Measurements from ENCODE around the gene ANP32A. TPM values are rescaled to one million over a fixed set of nuclear protein-coding genes. Genes with fewer than 3 reads are reported as not detected.

Gene ANP32A
- total RNA-seq, 2 experiments from 2014 or later, result 219 to 286 TPM

DNA sequence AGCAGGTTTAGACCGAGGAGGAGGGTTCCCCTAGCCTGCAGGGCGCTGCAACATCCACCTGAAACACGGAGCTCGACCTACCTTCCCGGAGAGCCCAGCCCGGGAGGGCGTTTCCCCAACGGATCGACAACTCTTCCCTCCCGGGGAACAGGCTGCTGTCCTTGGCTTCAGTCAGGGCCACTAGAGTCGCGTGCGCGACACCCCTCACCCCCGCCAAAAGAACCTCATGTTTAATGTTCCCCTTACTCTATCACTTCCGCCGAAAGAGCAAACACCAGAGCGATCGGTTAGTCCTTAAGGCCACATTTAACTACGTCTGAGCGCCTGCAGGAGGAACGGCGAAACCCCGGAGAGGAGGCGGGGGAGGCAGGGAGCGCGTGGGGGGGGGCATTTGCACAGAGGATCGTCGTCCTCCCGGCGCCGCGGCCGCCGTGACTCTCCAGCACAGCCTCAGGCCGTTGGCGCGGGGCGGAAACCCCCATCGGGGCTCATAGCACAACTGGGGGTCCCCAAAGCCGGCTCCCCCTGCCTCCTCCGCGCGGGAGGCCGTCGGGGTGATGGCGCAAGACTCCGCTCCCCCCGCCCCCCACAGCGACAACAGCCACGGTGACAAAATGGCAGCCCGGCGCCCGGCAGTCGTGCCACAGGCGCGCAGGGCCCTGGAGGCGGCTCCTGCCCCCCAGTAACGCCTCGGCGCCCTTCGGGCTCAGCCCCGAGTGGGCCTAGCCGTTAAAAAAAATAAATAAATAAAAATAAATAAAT lies 3.2 kb downstream of the ANP32A start:
- H3K4me1 Mint-ChIP-seq, result peaks cover 47% of the 10 kb centered on the region
- peak overlapping the region; percentile 99 for H3K27ac Mint-ChIP-seq
- H3K9me3 Mint-ChIP-seq, result no peaks in the 10 kb centered on the region
- peak; percentile 76 for DNase-seq
- H3K4me3 Mint-ChIP-seq, result peak overlapping the region; percentile 97
- H3K27me3 Mint-ChIP-seq, result no peaks in the 10 kb centered on the region
- ChIA-PET POLR2A (interaction anchor here (0.7 to 1.0 kb wide), 2 partner anchors 29 to 57 kb away, joined by 3 read pairs; no protein-coding TSS in a partner anchor), CTCF (interaction anchor here (1.1 to 2.1 kb wide), 3 partner anchors 10 to 22 kb away, joined by 4 to 5 read pairs (median 5); no protein-coding TSS in a partner anchor)
- peaks cover 26% of the 10 kb centered on the region for H3K36me3 Mint-ChIP-seq (ENCODE audit: low read depth)

DNA sequence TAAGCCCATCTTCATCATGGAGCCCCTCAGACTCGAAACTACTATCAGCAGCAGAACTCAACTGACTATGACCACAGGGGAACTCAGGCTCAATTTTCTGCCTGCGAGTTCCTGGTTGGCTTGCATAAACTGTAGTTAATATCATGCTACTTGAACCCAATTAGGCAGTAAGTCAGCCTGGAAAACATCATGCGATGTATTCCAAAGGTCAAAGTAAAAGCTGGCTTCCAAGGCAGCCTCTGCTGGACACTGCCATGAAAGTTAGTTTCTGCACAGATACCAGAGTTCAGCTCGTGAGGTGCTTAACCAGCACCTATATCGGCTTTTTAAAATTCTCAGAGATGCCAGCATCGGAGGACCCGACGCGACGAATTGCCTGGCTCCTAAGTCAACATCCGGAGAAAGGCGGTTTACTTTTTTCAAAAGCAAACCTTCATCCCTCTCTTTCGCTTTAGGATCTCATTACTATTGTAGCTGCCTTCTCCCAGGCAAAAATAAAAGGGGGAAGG lies 3.8 kb downstream of the ANP32A start:
- Mint-ChIP-seq H3K27me3 (no peaks in the 10 kb centered on the region), H3K4me3 (peak overlapping the region; percentile 97), H3K27ac (peak overlapping the region; percentile 99), H3K4me1 (peaks cover 49% of the 10 kb centered on the region), H3K36me3 (ENCODE audit: low read depth) (peaks cover 26% of the 10 kb centered on the region), H3K9me3 (no peaks in the 10 kb centered on the region)
- DNase-seq, result peak; percentile 29
- ChIA-PET POLR2A (interaction anchor here (0.7 kb wide), 1 partner anchor 57 kb away, joined by 3 read pairs; no protein-coding TSS in a partner anchor), CTCF (interaction anchor here (1.1 to 2.1 kb wide), 3 partner anchors 9 to 22 kb away, joined by 4 to 5 read pairs (median 5); no protein-coding TSS in a partner anchor)

DNA sequence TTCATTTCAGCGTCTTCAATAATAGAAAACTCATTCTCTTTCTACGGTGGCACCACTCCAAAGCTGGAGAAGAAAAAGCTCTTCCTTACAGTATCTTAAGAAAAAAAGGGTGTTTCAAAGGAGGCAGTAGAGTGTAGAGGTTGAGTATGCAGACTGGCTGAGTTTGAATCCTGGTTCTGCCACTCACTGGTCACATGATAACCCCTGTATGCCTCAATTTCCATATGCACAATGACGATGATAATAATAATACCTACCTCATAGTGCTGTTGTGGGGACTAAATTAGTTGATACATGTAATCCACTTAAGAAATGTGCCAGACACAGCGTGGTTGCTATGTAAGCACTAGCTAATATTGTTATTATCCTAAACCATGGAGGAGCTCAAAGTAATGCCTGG lies 4.5 kb downstream of the ANP32A start:
- ChIA-PET POLR2A (no interaction called here), CTCF (interaction anchor here (0.6 to 2.1 kb wide), 3 partner anchors 8 to 992 kb away, joined by 3 to 5 read pairs (median 4); no protein-coding TSS in a partner anchor)
- peak overlapping the region; percentile 99 for H3K27ac Mint-ChIP-seq
- peaks cover 26% of the 10 kb centered on the region for H3K36me3 Mint-ChIP-seq (ENCODE audit: low read depth)
- H3K4me3 Mint-ChIP-seq, result peak overlapping the region; percentile 97
- no peak for DNase-seq
- peaks cover 51% of the 10 kb centered on the region for H3K4me1 Mint-ChIP-seq
- H3K9me3 Mint-ChIP-seq, result no peaks in the 10 kb centered on the region
- H3K27me3 Mint-ChIP-seq, result no peaks in the 10 kb centered on the region

DNA sequence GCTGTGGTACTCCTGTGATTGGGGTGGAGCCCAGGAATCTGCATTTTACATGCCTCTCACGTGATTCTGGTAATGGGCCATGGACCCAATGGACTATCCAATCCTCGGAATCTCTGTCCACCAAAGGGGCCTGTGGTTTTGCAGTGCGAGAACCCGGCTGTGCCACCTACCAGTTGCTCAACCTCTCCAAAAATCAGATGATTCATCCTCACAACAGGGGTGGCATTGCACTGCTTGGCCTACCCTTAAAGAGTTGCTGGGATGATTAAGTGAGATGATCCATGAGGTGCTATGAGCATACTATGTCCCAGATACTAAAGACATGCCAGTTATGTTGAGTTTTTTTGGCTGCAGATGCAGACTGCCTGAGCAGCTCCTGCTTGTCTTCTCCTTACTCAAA lies 5.1 kb downstream of the ANP32A start:
- POLR2A ChIA-PET, result no interaction called here
- H3K36me3 Mint-ChIP-seq (ENCODE audit: low read depth), result peaks cover 26% of the 10 kb centered on the region
- DNase-seq, result no peak
- no peaks in the 10 kb centered on the region for H3K27me3 Mint-ChIP-seq
- H3K27ac Mint-ChIP-seq, result no peak overlapping the region
- no peaks in the 10 kb centered on the region for H3K9me3 Mint-ChIP-seq
- H3K4me3 Mint-ChIP-seq, result peak overlapping the region; percentile 97
- H3K4me1 Mint-ChIP-seq, result peaks cover 55% of the 10 kb centered on the region
- CTCF ChIA-PET, result interaction anchor here (0.7 to 2.1 kb wide), 2 partner anchors 8 to 153 kb away, joined by 3 to 5 read pairs; no protein-coding TSS in a partner anchor

DNA sequence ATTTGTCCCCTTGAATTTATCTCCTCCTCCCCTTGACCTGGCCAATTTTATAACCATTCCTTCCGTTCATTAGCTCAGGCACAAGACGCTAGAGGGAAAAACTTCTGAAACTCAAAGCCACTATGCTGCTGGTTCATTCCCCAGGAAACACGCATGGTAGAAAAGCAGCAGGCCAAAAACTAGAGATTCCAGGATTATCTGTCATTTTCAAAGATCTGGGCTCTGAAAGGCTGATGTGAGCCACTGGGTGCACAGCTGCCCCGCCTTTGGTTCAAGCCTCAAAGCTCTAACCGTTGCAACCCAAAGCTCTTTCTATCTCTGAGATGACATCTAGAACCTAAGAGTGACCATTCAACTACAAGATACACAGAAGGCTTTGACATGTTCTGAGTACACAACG lies 6.1 kb downstream of the ANP32A start:
- Mint-ChIP-seq H3K4me1 (peaks cover 65% of the 10 kb centered on the region), H3K9me3 (no peaks in the 10 kb centered on the region), H3K4me3 (no peak overlapping the region), H3K36me3 (ENCODE audit: low read depth) (peaks cover 29% of the 10 kb centered on the region), H3K27me3 (no peaks in the 10 kb centered on the region), H3K27ac (peak overlapping the region; percentile 38)
- ChIA-PET CTCF (interaction anchor here (0.7 to 1.1 kb wide), 2 partner anchors 29 to 55 kb away, joined by 4 read pairs; no protein-coding TSS in a partner anchor), POLR2A (no interaction called here)
- DNase-seq, result no peak

DNA sequence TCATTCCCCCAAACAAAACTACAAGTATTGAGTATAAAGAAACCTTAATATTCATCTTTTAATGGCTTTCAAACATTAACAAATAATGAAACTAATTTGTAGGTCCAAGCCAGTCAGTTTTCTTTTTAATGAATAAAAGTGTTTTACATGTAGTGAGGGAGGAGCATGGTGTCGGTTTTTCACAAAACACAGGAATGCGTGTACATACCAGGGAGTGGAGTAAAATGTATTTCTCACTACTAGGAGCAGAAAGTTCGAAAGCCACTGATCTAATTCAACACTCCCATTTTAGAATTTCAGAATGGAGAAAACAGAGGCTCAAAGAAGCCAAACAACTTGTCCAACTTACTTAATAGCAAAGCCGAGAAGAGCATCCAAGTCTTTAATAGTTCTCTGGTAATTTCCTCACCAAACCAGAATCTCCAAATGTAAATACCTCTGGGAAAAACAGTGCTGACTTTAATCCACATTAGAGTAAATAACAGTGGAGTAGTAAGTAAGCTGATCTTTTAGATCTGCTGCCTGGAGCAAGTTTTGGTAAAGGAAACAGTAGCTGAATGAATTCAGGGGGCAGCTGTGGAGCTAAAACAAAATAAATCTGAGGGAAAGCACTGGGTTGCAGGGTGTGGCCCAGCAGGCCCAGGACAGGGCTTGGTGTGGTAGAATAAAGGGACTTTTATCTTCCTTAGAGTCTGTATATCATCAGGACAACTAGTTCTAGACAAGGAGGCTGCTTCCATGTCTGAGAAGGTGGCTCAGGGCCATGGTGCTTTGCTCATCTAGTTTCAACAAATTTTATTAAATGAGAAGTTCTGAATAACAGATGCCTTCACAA lies 7.9 kb downstream of the ANP32A start:
- H3K36me3 Mint-ChIP-seq (ENCODE audit: low read depth), result peaks cover 29% of the 10 kb centered on the region
- no peaks in the 10 kb centered on the region for H3K27me3 Mint-ChIP-seq
- no peaks in the 10 kb centered on the region for H3K9me3 Mint-ChIP-seq
- ChIA-PET CTCF (interaction anchor here (0.7 to 1.1 kb wide), 2 partner anchors 18 to 264 kb away, joined by 3 to 6 read pairs; no protein-coding TSS in a partner anchor), POLR2A (no interaction called here)
- peaks cover 80% of the 10 kb centered on the region for H3K4me1 Mint-ChIP-seq
- no peak overlapping the region for H3K4me3 Mint-ChIP-seq
- H3K27ac Mint-ChIP-seq, result no peak overlapping the region
- DNase-seq, result no peak

DNA sequence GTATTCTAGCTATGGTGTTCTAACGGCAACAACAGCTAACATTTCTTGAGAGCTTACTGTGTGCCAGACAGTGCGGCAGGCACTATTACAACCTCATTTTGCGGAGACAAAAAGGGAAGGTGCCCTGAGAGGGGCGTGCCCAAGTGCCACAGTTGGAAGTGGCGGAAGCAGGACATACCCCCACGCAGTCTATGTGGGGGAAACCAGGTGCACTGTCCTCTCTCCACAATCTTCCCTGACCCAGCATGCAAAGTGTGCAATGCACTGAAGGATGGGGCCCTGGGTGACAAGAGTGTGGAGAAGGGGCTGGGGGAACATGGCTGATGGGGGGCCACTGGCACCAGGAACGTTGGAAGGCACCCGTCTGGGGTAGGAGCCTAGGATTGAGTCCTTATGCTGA lies 8.6 kb downstream of the ANP32A start:
- ChIA-PET POLR2A (no interaction called here), CTCF (interaction anchor here (0.5 kb wide), 1 partner anchor 11 kb away, joined by 3 read pairs; no protein-coding TSS in a partner anchor)
- H3K36me3 Mint-ChIP-seq (ENCODE audit: low read depth), result peaks cover 26% of the 10 kb centered on the region
- H3K4me3 Mint-ChIP-seq, result no peak overlapping the region
- no peaks in the 10 kb centered on the region for H3K27me3 Mint-ChIP-seq
- H3K4me1 Mint-ChIP-seq, result peaks cover 81% of the 10 kb centered on the region
- no peak overlapping the region for H3K27ac Mint-ChIP-seq
- DNase-seq, result no peak
- no peaks in the 10 kb centered on the region for H3K9me3 Mint-ChIP-seq

DNA sequence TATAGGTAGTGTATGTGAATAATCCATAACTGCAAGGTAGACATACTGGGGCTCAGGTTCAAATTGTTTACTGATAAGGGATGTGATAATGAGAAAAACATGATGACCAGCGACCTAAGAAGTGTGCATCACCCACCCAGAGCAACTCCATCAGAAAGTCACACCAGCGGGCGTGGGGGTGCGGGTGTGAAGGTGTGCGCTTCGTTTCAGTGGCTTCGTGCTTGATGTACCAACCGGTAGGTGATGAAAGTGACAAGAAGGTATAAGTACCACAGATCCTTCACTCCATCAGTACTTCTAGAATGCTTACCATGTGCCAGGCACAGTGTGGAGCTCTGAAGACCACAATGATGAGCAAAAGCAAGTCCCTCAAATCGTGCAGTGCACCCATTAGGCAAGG lies 11.2 kb downstream of the ANP32A start:
- no peak for DNase-seq
- Mint-ChIP-seq H3K9me3 (no peaks in the 10 kb centered on the region), H3K27me3 (no peaks in the 10 kb centered on the region), H3K4me3 (no peak overlapping the region), H3K36me3 (ENCODE audit: low read depth) (peaks cover 21% of the 10 kb centered on the region), H3K4me1 (peaks cover 70% of the 10 kb centered on the region), H3K27ac (no peak overlapping the region)
- ChIA-PET POLR2A (no interaction called here), CTCF (interaction anchor here (1.8 kb wide), 1 partner anchor 14 kb away, joined by 4 read pairs; no protein-coding TSS in a partner anchor)

DNA sequence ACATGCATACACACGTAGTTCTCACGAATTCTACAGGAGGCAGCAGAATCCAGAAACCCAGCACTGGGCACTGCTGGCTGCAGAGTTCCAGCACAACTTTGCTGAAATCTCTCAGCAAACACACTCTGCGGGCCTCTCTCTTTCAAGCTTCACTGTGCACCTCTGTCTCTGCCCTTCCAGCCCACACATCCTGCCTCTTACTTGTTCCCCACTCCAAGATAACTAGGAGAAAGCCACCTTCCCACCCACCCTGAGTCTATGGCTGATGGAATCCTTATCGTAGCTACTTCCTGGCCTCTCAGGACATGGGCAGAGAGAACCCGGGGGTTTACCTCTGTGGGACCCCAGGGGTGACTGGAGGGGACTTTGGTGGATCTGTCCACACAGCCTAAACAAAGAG lies 11.9 kb downstream of the ANP32A start:
- H3K4me1 Mint-ChIP-seq, result peaks cover 72% of the 10 kb centered on the region
- POLR2A ChIA-PET, result no interaction called here
- H3K4me3 Mint-ChIP-seq, result no peak overlapping the region
- CTCF ChIA-PET, result interaction anchor here (1.8 kb wide), 1 partner anchor 13 kb away, joined by 4 read pairs; no protein-coding TSS in a partner anchor
- no peak for DNase-seq
- H3K9me3 Mint-ChIP-seq, result no peaks in the 10 kb centered on the region
- no peaks in the 10 kb centered on the region for H3K27me3 Mint-ChIP-seq
- peaks cover 25% of the 10 kb centered on the region for H3K36me3 Mint-ChIP-seq (ENCODE audit: low read depth)
- H3K27ac Mint-ChIP-seq, result peak overlapping the region; percentile 34

DNA sequence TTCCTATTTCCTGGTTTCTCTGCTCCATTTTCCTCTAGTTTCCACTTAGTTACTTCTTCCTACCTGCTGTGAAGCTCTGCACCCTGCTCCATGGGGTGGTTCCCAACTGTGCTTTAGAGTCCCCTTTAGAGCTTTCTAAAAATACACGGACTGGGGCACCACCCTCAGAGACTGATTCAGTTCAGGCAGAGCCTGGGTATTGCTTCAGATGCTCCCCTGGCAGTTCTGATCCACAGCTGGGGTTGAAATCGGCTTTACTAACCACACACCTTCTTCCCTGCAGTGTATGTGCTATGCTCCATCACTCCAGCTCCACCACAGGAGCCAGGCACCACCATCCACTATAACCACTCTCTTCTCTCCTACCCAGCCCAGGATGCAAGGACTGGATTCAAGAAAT lies 12.6 kb downstream of the ANP32A start:
- peaks cover 67% of the 10 kb centered on the region for H3K4me1 Mint-ChIP-seq
- H3K9me3 Mint-ChIP-seq, result no peaks in the 10 kb centered on the region
- H3K4me3 Mint-ChIP-seq, result no peak overlapping the region
- POLR2A ChIA-PET, result no interaction called here
- CTCF ChIA-PET, result interaction anchor here (1.5 to 1.7 kb wide), 2 partner anchors 8 to 10 kb away, joined by 5 read pairs; no protein-coding TSS in a partner anchor
- no peak for DNase-seq
- no peaks in the 10 kb centered on the region for H3K27me3 Mint-ChIP-seq
- H3K36me3 Mint-ChIP-seq (ENCODE audit: low read depth), result peaks cover 21% of the 10 kb centered on the region
- no peak overlapping the region for H3K27ac Mint-ChIP-seq

DNA sequence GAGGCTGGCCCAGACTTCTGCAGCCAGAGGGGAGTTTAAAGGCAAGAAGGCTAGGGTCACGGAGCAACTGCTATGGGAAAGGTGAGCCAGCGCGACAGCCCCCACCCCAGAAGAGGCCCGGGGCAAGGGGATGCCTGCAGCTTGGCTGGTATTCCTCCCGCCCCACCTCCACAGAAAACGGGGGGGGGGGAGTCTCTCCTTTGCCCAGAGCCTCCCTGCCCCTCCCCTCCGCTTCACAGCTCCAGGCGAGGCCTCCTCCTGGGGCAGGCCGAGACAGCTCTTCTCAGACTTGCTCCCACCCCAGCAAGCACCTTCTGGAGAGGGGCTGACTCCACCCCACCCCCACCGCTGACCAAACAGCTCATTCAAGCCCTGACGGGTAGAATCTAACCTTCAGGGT lies 13.4 kb downstream of the ANP32A start:
- no peak overlapping the region for H3K27ac Mint-ChIP-seq
- no peak overlapping the region for H3K4me3 Mint-ChIP-seq
- peaks cover 21% of the 10 kb centered on the region for H3K36me3 Mint-ChIP-seq (ENCODE audit: low read depth)
- no peak for DNase-seq
- H3K9me3 Mint-ChIP-seq, result no peaks in the 10 kb centered on the region
- peaks cover 64% of the 10 kb centered on the region for H3K4me1 Mint-ChIP-seq
- H3K27me3 Mint-ChIP-seq, result no peaks in the 10 kb centered on the region
- ChIA-PET POLR2A (no interaction called here), CTCF (interaction anchor here (1.5 to 1.7 kb wide), 2 partner anchors 9 to 10 kb away, joined by 5 read pairs; no protein-coding TSS in a partner anchor)

DNA sequence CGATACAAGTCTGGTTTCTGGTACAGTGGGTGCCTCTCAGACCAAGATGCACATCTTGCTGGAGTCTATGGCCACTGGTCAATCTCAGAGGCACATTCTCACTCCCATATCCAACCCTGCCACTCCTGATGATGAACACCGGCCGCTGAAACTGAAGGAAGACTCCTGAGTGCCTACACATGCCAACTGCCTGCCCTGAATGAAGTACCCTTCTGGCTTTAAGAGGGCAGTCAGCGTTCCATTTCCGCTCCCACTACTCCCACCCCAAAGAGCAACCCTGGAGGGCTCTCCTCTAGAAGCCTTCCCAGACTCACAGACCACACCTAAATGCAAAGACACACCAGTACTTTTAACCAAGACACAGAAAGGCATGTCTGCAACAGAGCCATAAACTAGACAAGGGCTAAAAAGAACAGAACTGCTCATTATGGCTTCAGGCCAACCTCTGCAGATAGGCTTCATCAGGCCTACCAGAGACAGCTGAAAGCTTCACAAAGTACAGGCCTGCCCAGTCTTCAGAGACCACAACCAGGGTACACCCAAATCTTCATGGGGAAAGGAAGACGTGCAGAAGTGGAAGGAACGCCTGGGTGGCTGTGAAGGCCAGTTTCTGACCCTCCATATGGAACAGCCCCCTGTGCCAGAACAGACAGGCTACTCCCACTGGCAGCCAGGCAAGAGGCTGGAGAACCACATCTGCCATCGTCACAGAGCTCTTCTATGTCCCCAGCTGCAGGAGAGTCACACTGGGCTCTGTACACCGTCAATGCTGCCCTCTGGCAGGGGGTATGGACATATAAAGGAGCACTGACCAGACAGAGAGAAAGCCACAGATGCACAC lies 14.3 kb downstream of the ANP32A start:
- Mint-ChIP-seq H3K27ac (no peak overlapping the region), H3K27me3 (no peaks in the 10 kb centered on the region), H3K9me3 (no peaks in the 10 kb centered on the region), H3K4me1 (peaks cover 62% of the 10 kb centered on the region), H3K4me3 (no peak overlapping the region), H3K36me3 (ENCODE audit: low read depth) (peaks cover 21% of the 10 kb centered on the region)
- ChIA-PET POLR2A (no interaction called here), CTCF (interaction anchor here (1.5 to 1.7 kb wide), 2 partner anchors 9 to 10 kb away, joined by 5 read pairs; no protein-coding TSS in a partner anchor)
- no peak for DNase-seq

Data from activated CD4-positive, alpha-beta T cell treated with anti-CD3 and anti-CD28 coated beads, Interleukin-2, amount 10 ng/mL, durations not matched to agents 7 days and 5 days (primary cell).